Retinal pigment epithelial cell (primary cell): ENCODE measurements around the gene PSME4.

Source experiments
- DNase-seq: peaks from one replicate; pipeline ENCODE4 v3.0.0-alpha.2; 2010; ENCODE audit warnings: low read depth
- H3K4me3 ChIP-seq: 2 replicates; pipeline ENCODE4 v1.5.1; 2011; ENCODE audit warnings: mild to moderate bottlenecking, low read length, control low read depth, moderate library complexity
- CTCF ChIP-seq: conservative IDR thresholded peaks from 2 replicates; pipeline ENCODE4 v1.5.1; 2011; ENCODE audit warnings: low read depth, low read length, control low read depth, inconsistent platforms

PSME4 gene

GRCh38 chr2:53989210-53989862 is 18.5 kb upstream of the PSME4 start:
- no peak overlapping the region for H3K4me3 ChIP-seq
- DNase-seq: no peak
- TF ChIP-seq CTCF: no peak

- no peak for TF ChIP-seq CTCF
- no peak for DNase-seq
- H3K4me3 ChIP-seq: no peak overlapping the region
Observed at GRCh38 chr2:53987336-53987921, 16.6 kb upstream of the PSME4 start.

GRCh38 chr2:53985646-53986045 is 14.9 kb upstream of the PSME4 start:
- H3K4me3 ChIP-seq: no peak overlapping the region
- TF ChIP-seq CTCF: no peak
- no peak for DNase-seq

- peak; percentile 8 for DNase-seq
- H3K4me3 ChIP-seq: peak overlapping the region; percentile 94
- TF ChIP-seq CTCF: no peak
Observed at GRCh38 chr2:53969968-53970723, 647 bp downstream of the PSME4 start.

- TF ChIP-seq CTCF: no peak
- peak; percentile 41 for DNase-seq
Observed at GRCh38 chr2:53969285-53969967, 1.4 kb downstream of the PSME4 start.

GRCh38 chr2:53964987-53965687 is 5.7 kb downstream of the PSME4 start:
- no peak for TF ChIP-seq CTCF
- no peak for DNase-seq
- H3K4me3 ChIP-seq: no peak overlapping the region

More at GRCh38 chr2:53969285-53969967, 1.4 kb downstream of the PSME4 start:
- peak overlapping the region; percentile 94 for H3K4me3 ChIP-seq
